ENCODE results near the gene MAP3K10.

MAP3K10 gene

GRCh38 chr19:40234429-40235237, 43.4 kb downstream of the MAP3K10 start:
- DNase-seq: no peak

GRCh38 chr19:40235238-40236025, 44.2 kb downstream of the MAP3K10 start:
- DNase-seq: no peak

- no peak for DNase-seq
Measured at GRCh38 chr19:40236026-40236355, 44.8 kb downstream of the MAP3K10 start.

GRCh38 chr19:40236366-40236765, 45.1 kb downstream of the MAP3K10 start:
- no peak for DNase-seq

- no peak for DNase-seq
Measured at GRCh38 chr19:40237791-40238190, 46.6 kb downstream of the MAP3K10 start.

GRCh38 chr19:40238775-40239174, 47.5 kb downstream of the MAP3K10 start:
- DNase-seq: no peak

- DNase-seq: no peak
Measured at GRCh38 chr19:40239415-40240226, 48.4 kb downstream of the MAP3K10 start.

GRCh38 chr19:40240332-40240731, 49.1 kb downstream of the MAP3K10 start:
- DNase-seq: no peak

GRCh38 chr19:40241125-40241808, 50.0 kb downstream of the MAP3K10 start:
- DNase-seq: no peak

- no peak for DNase-seq
Measured at GRCh38 chr19:40241809-40242384, 50.7 kb downstream of the MAP3K10 start.

- DNase-seq: no peak
Measured at GRCh38 chr19:40242480-40242879, 51.3 kb downstream of the MAP3K10 start.

- no peak for DNase-seq
Measured at GRCh38 chr19:40243181-40243580, 52.0 kb downstream of the MAP3K10 start.

- no peak for DNase-seq
Measured at GRCh38 chr19:40244579-40245317, 53.5 kb downstream of the MAP3K10 start.

- DNase-seq: no peak
Measured at GRCh38 chr19:40245506-40246128, 54.4 kb downstream of the MAP3K10 start.

GRCh38 chr19:40246292-40247073, 55.3 kb downstream of the MAP3K10 start:
- DNase-seq: no peak

GRCh38 chr19:40247178-40247577, 56.0 kb downstream of the MAP3K10 start:
- DNase-seq: peak; percentile 66

- DNase-seq: no peak
Measured at GRCh38 chr19:40247735-40248262, 56.6 kb downstream of the MAP3K10 start.

- DNase-seq: no peak
Measured at GRCh38 chr19:40249201-40249600, 58.0 kb downstream of the MAP3K10 start.

- no peak for DNase-seq
Measured at GRCh38 chr19:40249781-40250180, 58.6 kb downstream of the MAP3K10 start.

GRCh38 chr19:40251244-40251643, 60.0 kb downstream of the MAP3K10 start:
- no peak for DNase-seq

Measured in DMS79 (cell line).